Motor neuron (in vitro differentiated cells): ENCODE results near the gene FARP2. TPM values are rescaled to one million over a fixed set of nuclear protein-coding genes. Genes with fewer than 3 reads are reported as not detected.

Source experiments
- ATAC-seq, 8 experiments: fragments of 200-7000 bp; cut with Tn5 transposase; replicated peaks in 6 of 8; 2 replicates each; pipeline ENCODE4 v1.8.0; 2021; ENCODE audit warnings: mild to moderate bottlenecking in 8 of 8, moderate library complexity in 8 of 8
- H3K27ac ChIP-seq, 2 donors: fragments of 250-450 bp; sonication (Bioruptor Pico); 2 replicates each; pipeline ENCODE4 v1.9.0; 2021; ENCODE audit warnings: antibody characterized with exemption in 2 of 2, mild to moderate bottlenecking in 2 of 2, moderate library complexity in 1 of 2
- H3K4me1 ChIP-seq, 2 donors: fragments of 250-450 bp; sonication (Bioruptor Pico); replicated peaks in 1 of 2; 2 replicates each; pipeline ENCODE4 v1.6.1; 2021; ENCODE audit warnings: antibody characterized with exemption in 2 of 2, mild to moderate bottlenecking in 2 of 2, moderate library complexity in 1 of 2
- H3K4me3 ChIP-seq, 5 donors: fragments of 250-450 bp; sonication (Bioruptor Pico); 2 replicates each; pipeline ENCODE4 v1.9.0; 2021; ENCODE audit warnings: antibody characterized with exemption in 5 of 5, mild to moderate bottlenecking in 5 of 5, moderate library complexity in 4 of 5
- WGBS, 10 experiments: fragments of 450-650 bp; shearing (Covaris generic); methylation state at CpG; one replicate each; pipeline ENCODE4 v1.0.0; 2022; 5-methylcytosine and 5-hydroxymethylcytosine counted together
- in situ Hi-C, 9 experiments: fragments of 400-800 bp; cut with MboI; loops; one replicate each; pipeline ENCODE4 v1.15.0; 2021; ENCODE audit warnings: low sequenced_read_pairs in 9 of 9, low pct_unique_long_range_greater_than_20kb in 2 of 9; ENCODE audit not compliant: unreplicated experiment in 9 of 9
- total RNA-seq, 8 experiments: library from RNA; unstranded; fragments of 300-600 nt; gene quantifications; 2 replicates each; pipeline versions ENCODE4 v1.2.3 to v1.2.4, GENCODE V29; 2022

FARP2 gene
- total RNA-seq, 8 experiments from 2014 or later, result 11.9 to 41.2 (median 22.8) TPM

GRCh38 chr2:241339839-241340630 lies 16.1 kb upstream of the FARP2 start:
- in situ Hi-C loops, result no loop called here
- no peaks in the 10 kb centered on the region for H3K4me1 ChIP-seq
- H3K4me3 ChIP-seq, result no peak overlapping the region
- no peak overlapping the region for H3K27ac ChIP-seq
- 37 to 94% (median 83%) methylated on average over 5 to 8 of the region's 8 CpGs for WGBS, 10 experiments
- peak in 1 of 8 experiments; percentile 24 for ATAC-seq

- Histone ChIP-seq H3K4me1 (no peaks in the 10 kb centered on the region), H3K4me3 (no peak overlapping the region), H3K27ac (no peak overlapping the region)
- in situ Hi-C loops, result no loop called here
- 69 to 100% (median 93%) methylated on average over 1 to 3 of the region's 3 CpGs; no CpG with 5 or more reads in 1 of the 10 experiments for WGBS, 10 experiments
- ATAC-seq, result no peak
Observed at GRCh38 chr2:241340631-241341163, 15.4 kb upstream of the FARP2 start.

- in situ Hi-C loops, result no loop called here
- 78 to 100% (median 93%) methylated on average over 1 to 9 of the region's 9 CpGs for WGBS, 10 experiments
- no peak overlapping the region for H3K4me3 ChIP-seq
- no peaks in the 10 kb centered on the region for H3K4me1 ChIP-seq
- no peak for ATAC-seq
- no peak overlapping the region for H3K27ac ChIP-seq
Observed at GRCh38 chr2:241344925-241345651, 11.0 kb upstream of the FARP2 start.

GRCh38 chr2:241349941-241350340 lies 6.1 kb upstream of the FARP2 start:
- in situ Hi-C loops, result no loop called here
- WGBS, 10 experiments, result 83 to 95% (median 95%) methylated on average over 3 to 8 of the region's 8 CpGs; no CpG with 5 or more reads in 2 of the 10 experiments
- Histone ChIP-seq H3K4me1 (peaks cover 0 to 2% of the 10 kb centered on the region in 2 donors), H3K27ac (no peak overlapping the region), H3K4me3 (no peak overlapping the region)
- ATAC-seq, result no peak

GRCh38 chr2:241350530-241350877 lies 5.6 kb upstream of the FARP2 start:
- WGBS, 10 experiments, result 33 to 100% (median 80%) methylated on average over 1 to 2 of the region's 2 CpGs

GRCh38 chr2:241350878-241351639 lies 5.0 kb upstream of the FARP2 start:
- 29 to 100% (median 81%) methylated on average over 1 to 9 of the region's 9 CpGs for WGBS, 10 experiments
- in situ Hi-C loops, result no loop called here
- Histone ChIP-seq H3K4me3 (no peak overlapping the region), H3K27ac (no peak overlapping the region), H3K4me1 (peaks cover 0 to 5% of the 10 kb centered on the region in 2 donors)
- no peak for ATAC-seq

More at GRCh38 chr2:241350530-241350877, 5.6 kb upstream of the FARP2 start:
- Histone ChIP-seq H3K4me1 (peaks cover 0 to 5% of the 10 kb centered on the region in 2 donors), H3K27ac (no peak overlapping the region), H3K4me3 (no peak overlapping the region)
- in situ Hi-C loops, result no loop called here
- ATAC-seq, result no peak

GRCh38 chr2:241351640-241352031 lies 4.4 kb upstream of the FARP2 start:
- in situ Hi-C loops, result no loop called here
- H3K4me1 ChIP-seq, result peaks cover 0 to 5% of the 10 kb centered on the region in 2 donors
- no peak overlapping the region for H3K4me3 ChIP-seq
- H3K27ac ChIP-seq, result no peak overlapping the region
- ATAC-seq, result no peak
- 7 to 78% (median 47%) methylated on average over 1 to 3 of the region's 3 CpGs for WGBS, 10 experiments

- Histone ChIP-seq H3K27ac (no peak overlapping the region), H3K4me3 (no peak overlapping the region), H3K4me1 (peaks cover 3 to 5% of the 10 kb centered on the region in 2 donors)
- 67 to 100% (median 91%) methylated on average over 1 to 3 of the region's 3 CpGs for WGBS, 10 experiments
- no peak for ATAC-seq
- in situ Hi-C loops, result no loop called here
Observed at GRCh38 chr2:241352227-241352626, 3.9 kb upstream of the FARP2 start.

- H3K27ac ChIP-seq, result peak overlapping the region in 1 of 2 donors; percentile 83
- peak in 7 of 8 experiments; percentile 12 to 52 (median 28) for ATAC-seq
- 16 to 60% (median 50%) methylated on average over 1 to 5 of the region's 40 CpGs; no CpG with 5 or more reads in 5 of the 10 experiments for WGBS, 10 experiments
- in situ Hi-C loops, result no loop called here
- peak overlapping the region; percentile 24 to 47 (median 36) for H3K4me3 ChIP-seq
- peaks cover 5 to 9% of the 10 kb centered on the region in 2 donors for H3K4me1 ChIP-seq
Observed at GRCh38 chr2:241354668-241355658, 1.1 kb upstream of the FARP2 start.

- ATAC-seq, result no peak
- 0 to 44% (median 24%) methylated on average over 1 to 5 of the region's 5 CpGs; no CpG with 5 or more reads in 2 of the 10 experiments for WGBS, 10 experiments
- in situ Hi-C loops, result no loop called here
- H3K4me1 ChIP-seq, result peaks cover 5 to 9% of the 10 kb centered on the region in 2 donors
- no peak overlapping the region for H3K27ac ChIP-seq
- peak overlapping the region; percentile 59 to 88 (median 75) for H3K4me3 ChIP-seq
Observed at GRCh38 chr2:241356871-241357260, 781 bp downstream of the FARP2 start.

- ATAC-seq, result no peak
- peaks cover 5 to 9% of the 10 kb centered on the region in 2 donors for H3K4me1 ChIP-seq
- WGBS, 10 experiments, result 0 to 83% (median 45%) methylated on average over 1 to 3 of the region's 3 CpGs; no CpG with 5 or more reads in 1 of the 10 experiments
- H3K27ac ChIP-seq, result no peak overlapping the region
- in situ Hi-C loops, result no loop called here
- peak overlapping the region in 2 of 5 donors; percentile 75 to 88 for H3K4me3 ChIP-seq
Observed at GRCh38 chr2:241357531-241357930, 1.4 kb downstream of the FARP2 start.

GRCh38 chr2:241358470-241358869 lies 2.4 kb downstream of the FARP2 start:
- Histone ChIP-seq H3K4me1 (peaks cover 5 to 9% of the 10 kb centered on the region in 2 donors), H3K27ac (no peak overlapping the region), H3K4me3 (no peak overlapping the region)
- ATAC-seq, result no peak
- 65 to 96% (median 89%) methylated on average over 1 to 5 of the region's 5 CpGs for WGBS, 10 experiments
- in situ Hi-C loops, result no loop called here
